Measurements from ENCODE around the gene ANKDD1A.

The ANKDD1A gene

DNA sequence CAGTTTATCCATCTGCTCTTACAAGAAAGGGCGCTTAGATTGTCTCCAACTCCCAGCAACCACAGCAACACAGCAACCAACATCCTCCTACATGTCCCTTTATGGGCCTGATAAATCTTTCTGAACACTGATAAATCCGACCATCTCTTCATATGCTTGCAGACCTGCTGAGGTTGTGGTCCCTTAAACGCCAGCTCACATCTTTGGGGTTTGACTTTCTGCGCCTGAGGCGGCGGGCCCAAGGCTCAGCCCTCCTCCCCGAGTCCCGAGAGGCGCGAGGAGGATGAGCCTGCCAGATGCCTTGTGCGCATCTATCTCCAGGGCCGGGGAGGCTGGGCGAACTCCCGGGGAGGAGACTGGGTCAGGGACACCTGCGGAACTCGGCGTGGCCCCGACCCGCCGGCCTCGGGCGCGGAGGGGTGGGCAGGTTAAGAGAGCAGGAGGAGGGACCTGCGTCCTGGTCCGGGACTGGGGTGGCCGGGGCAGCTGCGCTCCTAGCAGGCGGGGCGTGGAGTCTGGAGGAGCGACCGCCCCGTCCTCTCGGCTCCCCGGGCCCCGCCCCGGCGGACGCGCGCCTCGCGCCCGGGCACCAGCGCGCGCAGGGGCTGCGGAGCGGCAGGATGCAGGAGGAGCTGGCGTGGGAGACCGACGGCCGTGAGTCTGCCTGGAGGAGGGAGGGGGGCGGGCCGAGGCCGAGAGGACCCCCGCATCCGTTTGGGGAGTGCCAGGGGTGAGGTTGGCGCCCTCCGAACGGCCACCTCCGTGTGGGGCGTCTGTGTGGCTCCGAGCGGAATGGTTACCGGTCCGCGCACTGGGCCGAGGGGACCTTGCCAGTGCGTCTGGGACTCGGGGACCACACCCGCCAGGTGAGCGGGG, at the start of gene ANKDD1A:
Gene ANKDD1A (plus strand): TSS at position 592 of the 876 bp plus-strand sequence. CDS start 29 bp downstream, at position 621.
- no peak for DNase-seq (ENCODE audit: low read depth)

DNA sequence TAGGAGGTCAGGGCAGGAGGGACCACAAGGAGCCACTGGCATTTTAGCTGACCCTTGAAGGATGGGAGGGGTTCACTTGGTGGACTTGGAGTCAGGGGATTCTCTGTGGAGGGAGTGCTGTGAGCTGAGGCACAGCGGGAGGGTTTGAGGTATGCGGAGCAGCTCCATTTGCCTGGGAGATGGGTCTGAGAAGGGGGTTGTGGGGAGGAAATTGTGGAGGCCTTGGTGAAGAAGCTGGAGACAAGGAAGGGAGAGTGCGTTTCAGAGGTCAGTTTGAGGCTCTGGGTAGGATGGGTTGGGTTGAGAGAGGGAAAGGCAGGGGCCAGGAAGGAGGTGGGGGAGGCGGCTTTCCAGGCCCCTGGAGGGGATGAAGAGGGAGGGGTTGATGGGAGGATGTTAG, 49.7 kb upstream of the ANKDD1A start:
- no peak for DNase-seq (ENCODE audit: low read depth)

DNA sequence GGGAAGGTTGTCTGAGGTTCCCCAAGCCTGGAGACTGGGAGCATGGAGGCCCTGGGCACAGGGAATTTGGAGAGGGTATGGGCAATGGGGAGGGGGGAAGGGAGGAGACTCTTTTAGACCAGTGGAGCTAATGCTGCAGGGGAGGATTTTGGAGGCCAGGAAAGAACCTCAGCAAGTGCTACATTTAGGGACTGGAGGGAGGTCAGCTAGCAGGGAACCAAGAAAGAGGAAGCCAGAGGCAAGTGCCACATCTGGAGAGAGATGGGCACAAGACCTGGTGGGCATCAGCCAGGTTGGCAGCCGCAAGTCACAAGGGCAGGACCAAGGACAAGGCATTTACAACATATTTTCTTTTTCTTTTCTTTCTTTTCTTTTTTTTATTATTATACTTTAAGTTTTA, 49.3 kb upstream of the ANKDD1A start:
- DNase-seq (ENCODE audit: low read depth): no peak

DNA sequence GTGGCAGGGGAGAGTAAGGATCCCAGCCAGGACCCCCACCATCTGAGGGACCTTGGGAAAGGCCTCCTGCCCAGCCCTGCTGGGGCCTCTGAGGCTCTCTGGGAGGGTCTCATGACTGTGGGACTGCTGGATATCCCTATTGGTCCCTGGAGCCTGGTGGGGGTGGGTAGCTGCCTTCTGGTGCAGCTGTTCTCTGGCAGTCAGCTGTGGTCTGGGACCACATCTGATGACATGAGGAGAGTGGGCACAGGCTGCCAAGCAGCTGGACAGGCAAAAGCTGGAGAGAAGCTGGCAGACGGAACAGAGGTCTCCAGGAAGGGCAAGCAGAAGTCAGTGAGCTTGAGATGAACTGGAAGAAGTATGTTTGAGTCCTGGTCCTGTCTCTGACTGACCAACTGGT, 47.6 kb upstream of the ANKDD1A start:
- no peak for DNase-seq (ENCODE audit: low read depth)

DNA sequence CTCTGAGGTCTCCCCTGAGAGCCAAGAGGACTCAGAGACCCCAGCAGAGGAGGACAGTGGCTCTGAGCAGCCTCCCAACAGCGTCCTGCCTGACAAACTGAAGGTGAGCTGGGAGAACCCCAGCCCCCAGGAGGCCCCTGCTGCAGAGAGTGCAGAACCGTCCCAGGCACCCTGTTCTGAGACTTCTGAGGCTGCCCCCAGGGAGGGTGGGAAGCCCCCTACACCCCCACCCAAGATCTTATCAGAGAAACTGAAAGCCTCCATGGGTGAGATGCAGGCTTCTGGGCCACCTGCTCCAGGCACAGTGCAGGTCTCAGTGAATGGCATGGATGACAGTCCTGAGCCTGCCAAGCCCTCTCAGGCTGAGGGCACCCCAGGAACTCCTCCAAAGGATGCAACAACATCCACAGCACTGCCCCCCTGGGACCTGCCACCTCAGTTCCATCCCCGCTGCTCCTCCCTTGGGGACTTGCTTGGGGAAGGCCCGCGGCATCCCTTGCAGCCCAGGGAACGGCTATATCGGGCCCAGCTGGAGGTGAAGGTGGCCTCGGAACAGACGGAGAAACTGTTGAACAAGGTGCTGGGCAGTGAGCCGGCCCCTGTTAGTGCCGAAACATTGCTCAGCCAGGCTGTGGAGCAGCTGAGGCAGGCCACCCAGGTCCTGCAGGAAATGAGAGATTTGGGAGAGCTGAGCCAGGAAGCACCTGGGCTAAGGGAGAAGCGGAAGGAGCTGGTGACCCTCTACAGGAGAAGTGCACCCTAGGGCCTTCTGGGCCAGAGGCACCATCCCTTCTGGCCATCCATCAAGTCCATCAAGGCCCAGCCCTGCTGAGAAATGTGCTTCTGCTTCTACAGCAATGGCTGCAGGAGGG, 46.3 kb upstream of the ANKDD1A start:
- no peak for DNase-seq (ENCODE audit: low read depth)

DNA sequence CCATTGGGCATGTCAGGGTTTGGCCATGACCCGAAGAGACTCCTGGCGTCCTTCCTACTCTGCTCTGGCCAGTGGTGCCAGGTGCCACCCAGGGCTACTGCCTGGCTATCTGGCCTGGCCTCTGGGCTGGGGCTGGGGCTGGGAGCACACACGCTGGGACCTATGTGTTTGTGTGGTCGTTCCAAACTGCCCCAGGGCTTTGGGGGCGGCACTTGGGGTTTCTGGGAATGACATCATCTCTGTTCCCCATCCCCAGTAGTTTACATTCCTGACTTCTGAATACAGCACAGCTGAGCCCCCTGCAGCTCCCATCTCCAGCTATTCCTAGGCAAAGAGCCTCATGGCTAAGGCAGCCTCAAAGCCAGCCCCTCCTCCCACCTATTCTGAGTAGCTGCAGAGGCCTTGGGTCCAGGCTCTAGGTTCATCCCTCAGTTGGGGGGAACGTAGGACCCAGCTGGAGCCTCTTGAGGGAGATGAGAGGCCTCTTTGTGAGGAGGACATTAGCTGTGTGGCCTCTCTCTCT, 45.6 kb upstream of the ANKDD1A start:
- DNase-seq (ENCODE audit: low read depth): no peak

DNA sequence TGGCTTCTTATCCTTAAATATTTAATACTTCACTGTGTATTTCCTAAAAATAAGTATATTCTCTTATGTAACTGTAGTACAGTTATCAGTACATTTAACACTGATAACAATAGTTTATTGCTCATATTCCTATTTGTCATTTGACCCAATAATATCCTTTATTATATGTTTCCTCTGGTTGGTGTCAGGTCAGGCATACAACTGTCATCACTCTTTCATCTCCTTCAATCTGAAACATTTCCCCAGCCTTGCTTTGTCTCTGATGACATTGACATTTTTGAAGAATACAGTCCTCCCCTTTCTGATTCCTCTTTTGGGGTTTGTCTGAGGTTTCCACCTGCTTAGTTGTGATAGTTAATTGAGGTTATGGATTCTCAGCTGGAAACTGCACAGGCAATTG, 42.2 kb upstream of the ANKDD1A start:
- DNase-seq (ENCODE audit: low read depth): no peak

DNA sequence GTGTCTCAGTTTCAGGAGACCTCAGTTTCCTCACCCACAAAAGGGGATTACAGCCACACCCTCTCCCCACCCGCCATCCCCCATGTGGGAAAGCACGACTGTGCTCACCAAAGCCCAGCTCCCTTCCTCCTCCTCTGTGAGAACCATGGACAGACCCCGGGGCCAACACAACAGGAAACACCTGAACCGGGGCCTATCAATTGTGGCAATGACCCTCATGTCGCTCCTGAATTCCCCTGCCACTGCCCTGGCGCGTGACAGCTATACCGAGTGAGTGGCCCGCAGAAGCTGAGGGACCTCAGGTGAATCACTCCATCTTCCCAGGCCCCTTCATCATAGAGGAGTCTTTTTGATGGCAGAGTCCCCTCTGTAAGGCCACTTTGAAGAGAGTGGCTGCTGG, 41.3 kb upstream of the ANKDD1A start:
- no peak for DNase-seq (ENCODE audit: low read depth)

DNA sequence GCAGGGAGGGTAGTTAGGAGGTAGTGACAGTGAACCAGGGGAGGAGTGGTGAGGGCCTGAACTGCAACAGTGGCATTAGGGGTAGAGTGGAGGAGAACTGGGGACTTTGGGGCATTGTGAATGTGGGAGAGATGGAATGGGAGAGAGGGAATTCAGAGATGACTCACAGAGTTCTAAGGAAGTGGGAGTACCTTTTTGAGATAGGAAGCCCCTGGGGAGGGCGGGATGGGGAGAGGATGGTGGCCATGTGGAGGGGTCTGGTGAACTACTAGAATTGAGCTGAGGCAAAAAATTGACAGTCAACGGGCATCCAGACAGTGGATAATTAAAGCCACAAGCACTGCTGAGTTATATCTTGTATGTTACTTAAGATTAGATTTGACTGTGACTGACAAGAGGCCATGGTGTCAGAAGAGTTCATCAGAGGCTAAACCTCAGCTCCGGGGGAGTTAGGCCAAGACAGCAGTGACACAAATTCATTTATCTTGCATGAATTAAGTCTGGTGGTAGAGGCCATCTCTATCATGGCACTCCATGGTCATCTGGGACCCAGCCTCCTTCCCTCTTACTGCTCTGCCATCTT, 36.0 kb upstream of the ANKDD1A start:
- no peak for DNase-seq (ENCODE audit: low read depth)

DNA sequence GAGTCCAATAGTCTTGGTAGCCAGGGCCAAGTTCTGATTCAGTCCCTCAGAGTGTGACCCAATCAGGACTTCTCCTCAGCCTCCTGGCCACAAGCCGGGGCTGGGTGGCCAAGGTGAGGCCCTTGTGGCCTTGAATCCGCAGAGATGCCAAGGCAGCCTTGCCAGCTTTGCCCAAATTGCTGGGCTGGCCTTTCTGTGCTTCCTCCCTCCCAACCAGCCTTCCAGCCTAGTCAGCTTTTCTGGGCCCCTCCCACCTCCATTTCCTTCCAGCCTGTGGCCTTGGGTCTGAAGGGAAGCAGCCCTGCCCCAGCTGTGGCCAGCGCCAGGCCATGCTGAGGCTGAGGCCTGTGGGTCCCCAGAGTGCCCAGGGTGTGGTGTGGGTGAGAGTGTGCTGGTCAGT, 34.3 kb upstream of the ANKDD1A start:
- DNase-seq (ENCODE audit: low read depth): no peak

DNA sequence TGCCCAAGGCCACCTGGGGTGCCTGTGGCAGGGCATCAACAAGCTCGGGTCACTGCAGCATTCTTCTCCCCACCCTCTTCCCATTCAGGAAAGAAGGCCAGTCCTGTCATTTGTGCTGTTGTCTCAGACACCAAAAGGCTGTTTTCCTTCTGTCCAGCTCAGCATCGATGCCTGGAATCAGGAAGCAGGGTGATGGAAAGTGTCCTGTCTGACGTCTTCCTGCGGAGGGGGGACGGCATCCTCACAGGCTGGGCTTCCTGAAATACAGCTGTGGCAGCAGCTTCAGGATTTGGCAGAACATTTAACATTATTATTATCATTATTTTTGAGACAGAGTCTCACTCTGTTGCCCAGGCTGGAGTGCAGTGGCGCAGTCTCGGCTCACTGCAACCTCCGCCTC, 33.0 kb upstream of the ANKDD1A start:
- DNase-seq (ENCODE audit: low read depth): no peak

DNA sequence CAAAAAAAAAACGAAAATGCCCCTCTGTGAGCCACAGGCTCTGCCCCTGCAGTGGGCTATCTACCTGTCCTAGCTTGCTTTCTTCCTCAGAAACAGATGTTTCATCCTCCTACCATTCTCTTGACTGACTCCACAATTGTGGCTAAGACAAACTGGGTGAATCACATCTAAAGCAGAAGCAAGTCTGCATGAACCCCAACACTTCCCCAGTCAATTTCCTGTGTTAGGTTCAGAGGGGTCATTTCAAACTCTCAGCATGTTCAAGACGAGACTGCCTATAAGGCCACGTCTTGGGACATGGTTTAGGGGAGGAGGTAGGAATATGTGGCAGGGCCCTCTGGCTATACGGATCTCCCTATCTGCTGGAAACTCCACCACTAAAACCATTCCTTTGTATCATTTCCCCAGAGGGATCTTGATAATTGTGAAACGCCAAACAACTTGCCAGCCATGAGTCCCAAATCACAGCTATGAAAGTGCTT, 28.6 kb upstream of the ANKDD1A start:
- DNase-seq (ENCODE audit: low read depth): no peak

DNA sequence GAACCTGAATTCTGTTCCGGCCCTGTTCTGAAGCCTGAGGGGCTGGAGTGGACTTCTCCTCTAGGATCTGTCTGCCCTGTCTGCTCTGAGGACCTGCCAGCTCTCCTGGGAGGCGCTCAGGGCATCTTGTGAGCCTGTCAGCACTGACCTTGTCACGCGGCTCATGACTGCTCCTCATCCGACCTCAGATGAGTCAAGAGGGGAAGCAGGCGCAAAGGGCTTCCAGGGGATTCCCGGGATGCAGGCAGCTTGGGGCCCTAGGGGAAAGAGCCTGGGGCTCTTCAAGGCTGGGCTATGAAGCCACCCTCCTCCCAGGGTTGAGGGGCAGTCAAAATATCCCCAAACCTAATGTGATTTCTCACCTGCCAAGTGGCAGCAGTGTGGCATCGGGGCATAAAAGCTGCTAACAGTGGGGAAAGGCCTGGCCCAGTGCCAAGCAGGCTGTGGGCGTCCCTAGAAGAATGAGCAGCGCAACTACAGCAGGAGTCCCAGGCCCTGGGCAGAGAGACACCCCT, 27.6 kb upstream of the ANKDD1A start:
- peak; percentile 51 for DNase-seq (ENCODE audit: low read depth)

DNA sequence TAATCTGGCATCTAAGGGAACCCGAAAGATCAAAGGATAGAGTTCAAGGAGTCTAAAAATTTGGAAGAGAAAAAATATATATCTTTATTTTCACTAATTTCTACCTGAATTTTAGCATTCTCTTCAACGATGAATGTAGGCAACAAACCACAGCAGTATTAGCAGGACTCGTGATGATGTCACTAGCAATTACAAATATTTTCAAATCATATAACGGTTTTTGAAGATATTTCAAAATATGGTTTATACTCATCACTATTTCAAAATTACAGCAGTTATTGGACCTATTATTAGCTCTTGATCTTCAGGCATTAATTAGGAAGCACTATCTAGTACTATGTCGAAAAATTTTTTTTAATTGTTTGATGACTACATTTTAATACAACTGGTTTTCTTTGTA, 27.0 kb upstream of the ANKDD1A start:
- DNase-seq (ENCODE audit: low read depth): no peak

DNA sequence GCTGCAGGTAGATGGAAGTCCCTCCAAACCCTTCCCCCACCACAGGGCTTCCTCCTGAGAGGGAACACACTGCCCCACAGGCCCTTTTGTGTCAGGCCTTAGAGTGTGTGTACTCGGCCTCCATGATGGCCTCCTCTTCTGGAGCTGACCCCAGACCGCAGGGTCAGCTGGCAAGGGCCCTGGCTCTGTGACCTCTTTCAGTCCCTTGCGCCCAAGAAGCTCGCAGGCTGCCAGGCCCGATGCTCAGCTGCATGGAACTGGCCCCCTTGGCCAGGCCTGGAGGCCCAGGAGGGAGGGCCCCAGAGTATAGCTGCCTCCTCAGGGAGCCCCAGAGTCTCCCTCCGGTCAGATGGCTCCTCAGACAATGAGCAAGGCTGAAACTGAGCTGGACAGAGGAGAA, 23.4 kb upstream of the ANKDD1A start:
- DNase-seq (ENCODE audit: low read depth): no peak

DNA sequence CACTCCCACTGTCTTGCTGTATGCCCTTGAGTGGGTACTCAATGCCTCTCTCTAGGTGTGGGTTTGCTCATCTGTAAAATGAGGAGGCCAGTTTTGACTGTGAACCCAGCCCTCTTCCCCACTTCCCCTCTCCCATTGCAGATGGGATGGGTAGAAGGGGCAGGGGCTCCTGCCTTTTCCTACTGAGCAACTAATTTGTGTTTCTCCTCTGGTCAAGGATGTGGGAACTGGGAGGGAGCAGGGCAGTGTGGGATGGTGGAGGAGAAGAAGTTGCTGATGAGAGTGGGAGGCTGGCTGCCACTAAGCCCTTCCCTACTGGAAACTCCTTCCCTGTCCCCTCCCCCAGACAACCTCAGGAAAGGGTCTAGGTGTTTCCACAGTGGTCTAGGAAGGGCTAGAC, 20.1 kb upstream of the ANKDD1A start:
- no peak for DNase-seq (ENCODE audit: low read depth)

DNA sequence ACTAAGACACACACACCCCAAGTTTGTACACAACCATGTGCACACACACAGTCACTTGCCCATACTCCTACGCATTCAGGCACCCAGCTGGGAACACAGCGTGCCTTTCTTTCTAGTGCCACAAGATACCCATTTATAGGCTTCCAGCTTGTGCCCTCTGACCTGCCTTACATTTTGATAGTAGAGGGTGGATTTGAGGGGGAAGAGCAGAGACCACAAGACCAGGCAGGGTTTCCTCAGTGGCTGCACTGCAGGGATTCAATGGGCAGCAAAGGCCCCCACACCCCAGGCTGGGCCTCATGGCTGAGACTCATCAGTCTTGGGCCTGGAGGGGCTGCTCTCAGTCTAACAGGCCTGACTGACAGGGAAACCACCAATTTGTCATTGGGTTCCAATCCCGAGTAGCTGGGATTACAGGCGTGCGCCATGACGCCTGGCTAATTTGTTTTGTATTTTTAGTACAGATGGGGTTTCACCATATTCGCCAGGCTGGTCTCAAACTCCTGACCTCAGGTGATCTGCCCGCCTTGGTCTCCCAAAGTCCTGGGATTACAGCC, 18.8 kb upstream of the ANKDD1A start:
- no peak for DNase-seq (ENCODE audit: low read depth)

DNA sequence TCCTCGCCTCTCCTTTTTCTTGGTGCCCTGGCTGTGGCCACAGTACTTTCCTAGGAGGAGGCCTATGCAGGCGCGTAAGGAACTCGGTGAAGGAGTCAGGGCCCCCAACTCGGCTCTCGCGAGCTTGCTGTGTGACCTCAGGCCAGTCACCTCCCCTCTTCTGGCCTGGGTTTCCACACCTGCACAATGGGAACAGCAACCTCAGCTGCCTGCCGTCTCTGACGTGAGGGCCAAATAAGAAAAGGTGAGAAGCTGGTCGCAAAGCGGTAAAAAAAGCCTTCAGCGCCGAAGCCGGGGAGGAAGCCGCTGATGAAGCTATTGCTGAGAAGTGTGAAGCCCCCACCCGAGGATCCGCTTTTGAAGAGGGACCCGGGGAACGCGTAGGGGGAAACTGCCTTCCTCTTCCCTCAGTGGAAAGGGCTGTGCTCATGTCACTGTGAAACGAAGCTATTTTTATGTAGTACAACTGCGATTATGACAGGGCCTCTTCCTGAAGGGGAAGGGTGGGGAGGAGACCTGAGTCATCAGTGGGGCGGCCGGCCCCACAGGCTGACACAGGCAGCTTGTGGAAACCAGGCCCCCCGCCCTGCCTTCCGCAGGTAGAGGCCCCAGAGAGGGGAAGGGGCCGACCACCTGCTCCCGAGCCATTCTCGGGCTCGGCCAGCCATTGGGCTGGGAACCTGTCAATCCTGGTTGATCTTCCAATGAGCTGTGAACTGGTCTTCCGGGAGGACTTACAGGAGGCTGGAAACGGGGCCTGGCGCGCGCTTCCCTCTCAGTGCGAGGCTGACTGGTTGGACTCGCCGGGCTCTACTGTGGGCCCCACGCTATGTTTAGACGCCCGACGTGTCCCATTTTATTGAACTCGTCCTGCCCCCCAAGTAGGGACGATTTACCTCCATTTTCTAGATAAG, 18.0 kb upstream of the ANKDD1A start:
- peak; percentile 80 for DNase-seq (ENCODE audit: low read depth)

DNA sequence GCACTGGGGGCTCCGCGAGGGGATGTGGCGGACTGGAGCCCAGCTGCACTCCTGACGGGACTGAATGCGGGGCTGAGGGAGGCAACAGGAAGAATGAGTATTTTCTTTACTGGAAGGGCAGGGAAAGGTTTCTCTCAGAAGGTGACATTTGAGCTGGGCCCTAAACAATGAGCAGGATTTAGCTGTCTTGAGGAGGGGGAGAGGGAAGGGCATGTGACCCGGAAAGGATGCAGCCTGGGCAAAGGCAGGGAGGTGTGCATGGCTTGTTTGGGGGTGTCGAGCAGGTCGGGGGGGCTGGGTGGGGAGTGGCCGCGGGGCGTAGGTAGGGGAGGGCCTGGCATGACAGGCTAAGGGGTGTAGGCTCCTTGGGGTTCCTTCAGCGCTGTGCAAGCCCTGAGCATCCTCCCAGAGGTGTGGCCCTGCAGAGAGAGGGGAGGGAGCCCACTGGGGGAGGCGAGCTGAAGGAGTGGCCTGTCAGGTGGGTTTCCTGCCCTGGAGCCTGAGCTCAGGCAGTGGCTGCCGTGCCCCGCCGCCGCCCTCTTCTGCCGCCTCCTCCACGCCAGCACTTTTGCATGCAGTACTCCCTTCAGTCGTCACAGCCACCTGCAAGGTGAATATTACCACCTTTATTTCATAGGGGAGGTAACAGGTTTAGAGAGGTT, 17.2 kb upstream of the ANKDD1A start:
- no peak for DNase-seq (ENCODE audit: low read depth)
